GM12873 (cell line): Measurements from ENCODE around the gene ZNF750.

ENCODE experiments used
- TF ChIP-seq, protein P1 (sequence below): IDR thresholded peaks from 2 replicates; pipeline ENCODE4 v1.5.1; 2012; ENCODE audit warnings: low read depth, mild to moderate bottlenecking, moderate library complexity, low read length, control low read depth; ENCODE audit not compliant: insufficient read depth; ENCODE audit errors: missing control alignments

Gene ZNF750

DNA sequence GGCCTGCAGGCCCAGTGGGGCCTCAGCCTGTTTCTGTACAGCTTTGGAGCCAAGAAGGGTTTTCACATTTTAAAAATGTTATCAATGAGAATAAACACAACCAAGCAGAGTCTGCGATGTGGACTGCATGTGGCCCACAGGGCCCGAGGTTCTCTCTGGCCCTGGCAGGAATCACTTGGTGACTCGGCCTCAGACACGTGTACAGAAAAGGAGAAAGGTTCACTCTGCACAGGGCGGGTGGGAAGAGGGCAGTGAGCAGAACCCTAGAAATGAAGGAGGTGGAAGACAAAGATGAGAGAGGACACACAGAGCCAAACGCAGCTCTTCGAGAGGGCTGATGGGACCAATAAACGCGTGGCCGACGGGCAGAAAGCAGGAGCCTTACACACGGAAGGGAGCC lies 11.6 kb upstream of the ZNF750 start:
- TF ChIP-seq, protein P1, sequence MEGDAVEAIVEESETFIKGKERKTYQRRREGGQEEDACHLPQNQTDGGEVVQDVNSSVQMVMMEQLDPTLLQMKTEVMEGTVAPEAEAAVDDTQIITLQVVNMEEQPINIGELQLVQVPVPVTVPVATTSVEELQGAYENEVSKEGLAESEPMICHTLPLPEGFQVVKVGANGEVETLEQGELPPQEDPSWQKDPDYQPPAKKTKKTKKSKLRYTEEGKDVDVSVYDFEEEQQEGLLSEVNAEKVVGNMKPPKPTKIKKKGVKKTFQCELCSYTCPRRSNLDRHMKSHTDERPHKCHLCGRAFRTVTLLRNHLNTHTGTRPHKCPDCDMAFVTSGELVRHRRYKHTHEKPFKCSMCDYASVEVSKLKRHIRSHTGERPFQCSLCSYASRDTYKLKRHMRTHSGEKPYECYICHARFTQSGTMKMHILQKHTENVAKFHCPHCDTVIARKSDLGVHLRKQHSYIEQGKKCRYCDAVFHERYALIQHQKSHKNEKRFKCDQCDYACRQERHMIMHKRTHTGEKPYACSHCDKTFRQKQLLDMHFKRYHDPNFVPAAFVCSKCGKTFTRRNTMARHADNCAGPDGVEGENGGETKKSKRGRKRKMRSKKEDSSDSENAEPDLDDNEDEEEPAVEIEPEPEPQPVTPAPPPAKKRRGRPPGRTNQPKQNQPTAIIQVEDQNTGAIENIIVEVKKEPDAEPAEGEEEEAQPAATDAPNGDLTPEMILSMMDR: no peak

DNA sequence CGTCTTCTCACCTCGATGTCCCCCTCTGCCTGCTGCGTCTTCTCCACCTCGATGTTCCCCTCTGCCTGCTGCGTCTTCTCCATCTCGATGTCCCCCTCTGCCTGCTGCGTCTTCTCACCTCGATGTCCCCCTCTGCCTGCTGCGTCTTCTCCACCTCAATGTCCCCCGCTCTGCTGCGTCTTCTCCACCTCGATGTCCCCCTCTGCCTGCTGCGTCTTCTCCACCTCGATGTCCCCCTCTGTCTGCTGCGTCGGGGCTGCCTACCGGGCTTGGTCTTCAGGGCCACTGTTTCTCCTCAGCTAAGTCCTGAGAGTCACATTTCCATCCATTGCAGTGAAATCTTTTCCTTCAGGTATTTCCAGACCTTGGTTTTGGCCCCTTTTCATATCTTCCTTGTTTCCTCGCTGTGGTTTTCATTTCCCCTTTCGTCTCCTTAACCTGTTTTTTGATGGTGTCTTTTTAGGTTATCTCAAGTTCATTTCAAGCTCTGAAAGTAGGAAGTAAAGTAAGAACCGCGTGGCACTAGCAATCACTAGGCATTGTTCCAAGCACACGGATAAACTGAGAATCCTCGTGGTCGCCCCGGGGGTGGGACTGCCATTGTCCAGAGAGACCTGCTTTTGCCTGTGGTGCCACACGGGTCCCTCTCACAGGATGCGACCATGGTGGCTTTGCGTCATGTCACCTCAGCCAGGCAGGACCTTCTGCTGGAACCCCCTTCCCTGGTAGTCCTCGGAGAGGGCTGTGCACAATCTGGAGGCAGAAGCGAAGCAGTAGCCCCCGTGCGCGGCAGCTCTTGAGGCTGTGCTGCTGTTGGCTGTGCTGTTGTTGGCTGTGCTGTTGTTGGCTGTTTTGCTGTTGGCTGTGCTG lies 9.5 kb upstream of the ZNF750 start:
- TF ChIP-seq, protein P1: no peak

DNA sequence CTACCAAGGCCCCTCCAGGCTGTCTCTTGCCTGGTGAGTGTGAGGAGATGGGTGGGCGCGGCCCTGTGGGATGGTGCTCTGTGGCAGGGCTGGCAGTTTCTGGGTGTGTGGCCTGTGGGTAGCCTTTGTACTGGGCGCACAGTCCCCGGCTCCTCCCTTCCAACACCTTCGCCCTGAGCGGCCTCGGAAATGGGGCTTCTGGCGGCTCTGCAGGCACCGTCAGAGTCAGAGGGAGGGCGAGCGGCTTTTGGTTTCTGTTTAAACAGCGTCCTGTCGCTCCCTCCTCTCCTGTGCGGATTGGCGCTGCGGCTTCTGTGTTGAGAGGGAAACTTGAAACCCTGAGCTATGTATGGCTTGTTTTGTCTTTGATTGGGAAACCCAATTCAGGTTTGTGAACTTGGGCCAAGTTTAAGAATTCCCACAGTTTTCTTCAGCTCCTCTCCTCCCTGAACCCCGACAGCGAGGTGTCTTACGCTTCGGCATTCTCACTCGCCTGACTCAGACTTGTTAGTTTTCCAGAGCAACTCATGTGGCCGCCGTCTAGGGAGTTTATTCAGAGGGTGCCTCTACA lies 8.3 kb upstream of the ZNF750 start:
- TF ChIP-seq, protein P1: no peak

DNA sequence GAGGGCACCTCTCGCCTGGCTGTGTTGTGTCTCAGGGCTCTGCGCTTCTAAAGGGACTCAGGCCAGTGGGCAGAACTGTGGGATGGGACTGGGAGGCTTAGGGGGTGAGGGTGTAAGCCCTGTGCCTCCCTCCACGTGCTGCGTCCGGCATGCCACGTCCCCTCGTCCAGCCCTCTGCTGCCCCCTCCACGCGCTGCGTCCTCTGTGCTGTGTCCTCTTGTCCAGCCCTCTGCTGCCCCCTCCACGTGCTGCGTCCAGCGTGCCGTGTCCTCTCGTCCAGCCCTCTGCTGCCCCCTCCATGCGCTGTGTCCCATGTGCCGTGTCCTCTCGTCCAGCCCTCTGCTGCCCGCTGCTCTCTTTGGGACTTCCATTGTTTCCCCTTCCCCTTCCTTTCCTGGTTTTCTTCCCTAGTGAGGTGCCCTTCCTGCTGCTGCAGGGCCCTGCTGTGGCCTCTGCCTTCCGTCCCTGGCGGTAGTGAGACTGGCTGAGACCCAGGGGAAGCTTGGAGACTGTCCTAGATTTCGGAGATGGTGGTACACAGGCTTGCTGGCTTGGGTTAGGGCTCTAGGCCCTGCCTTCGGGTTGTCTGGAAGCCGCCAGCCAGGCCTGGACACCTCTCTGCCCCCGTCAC lies 6.4 kb upstream of the ZNF750 start:
- TF ChIP-seq, protein P1: no peak

DNA sequence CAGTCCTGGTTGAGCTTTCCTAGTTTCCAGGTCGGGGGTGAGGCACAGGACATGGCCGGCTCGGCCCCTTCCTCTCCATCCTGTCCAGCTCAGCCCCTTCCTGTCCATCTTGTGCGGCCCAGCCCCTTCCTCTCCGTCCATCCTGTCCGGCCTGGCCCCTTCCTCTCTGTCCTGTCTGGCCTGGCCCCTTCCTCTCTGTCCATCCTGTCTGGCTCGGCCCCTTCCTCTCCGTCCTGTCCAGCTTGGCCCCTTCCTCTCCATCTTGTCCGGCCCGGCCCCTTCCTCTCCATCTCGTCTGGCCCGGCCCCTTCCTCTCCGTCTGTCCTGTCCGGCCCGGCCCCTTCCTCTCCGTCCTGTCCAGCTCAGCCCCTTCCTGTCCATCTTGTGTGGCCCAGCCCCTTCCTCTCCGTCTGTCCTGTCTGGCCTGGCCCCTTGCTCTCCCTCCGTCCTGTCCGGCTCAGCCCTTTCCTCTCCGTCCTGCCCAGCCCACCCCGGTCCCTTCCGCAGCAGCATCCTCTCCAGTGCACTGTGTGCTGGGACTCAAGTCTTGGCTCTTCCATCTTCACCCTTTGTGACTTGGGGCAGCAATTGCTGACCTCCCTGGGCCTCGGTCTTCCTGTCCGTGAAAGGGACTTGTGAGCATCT lies 5.5 kb upstream of the ZNF750 start:
- TF ChIP-seq, protein P1: no peak

DNA sequence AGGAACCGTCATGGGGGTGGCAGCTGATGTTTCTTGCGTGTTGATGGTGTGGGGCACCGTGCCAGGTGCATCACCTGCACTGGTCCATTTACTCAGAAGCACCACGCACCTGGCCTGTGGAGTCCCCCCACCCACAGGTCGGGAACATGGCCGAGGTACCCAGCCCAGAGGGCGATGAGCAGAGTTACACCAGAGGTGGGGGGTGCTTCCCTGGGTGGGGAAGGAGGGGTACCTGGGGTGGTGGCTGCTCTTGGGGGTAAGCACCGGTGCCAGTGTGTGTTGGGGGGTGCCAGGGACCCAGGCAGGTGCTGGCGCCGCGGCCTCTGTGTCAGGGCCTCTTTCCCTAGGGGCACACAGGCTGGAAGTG lies 5.0 kb upstream of the ZNF750 start:
- TF ChIP-seq, protein P1: no peak
